Measurements from ENCODE around the gene PGGT1B. TPM values are rescaled to one million over a fixed set of nuclear protein-coding genes. Genes with fewer than 3 reads are reported as not detected.

The PGGT1B gene
- polyA plus RNA-seq, 1 of the 3 experiments (the other 2 are of a cell fraction): 0.69 TPM

DNA sequence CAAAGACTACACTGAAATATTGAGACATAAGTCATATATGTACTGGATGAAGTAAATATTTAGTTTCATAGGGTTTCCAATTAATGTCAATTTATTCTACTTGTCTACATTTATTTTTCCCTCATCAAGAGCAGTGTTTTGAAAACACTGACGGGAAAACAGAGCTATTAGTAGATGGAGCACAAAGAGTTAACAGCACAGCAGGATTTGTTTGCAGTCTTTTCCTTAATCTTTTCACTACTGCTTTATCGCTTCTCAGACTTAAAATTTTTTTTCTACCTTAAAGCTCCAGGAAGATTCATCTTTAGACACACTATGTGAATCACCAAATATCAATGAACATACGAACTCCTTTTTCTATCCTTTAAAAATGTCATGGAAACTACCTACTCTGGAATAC is 25.6 kb downstream of the PGGT1B start (continued):
- TF ChIP-seq EZH2phosphoT487 (IDR thresholded peaks at IDR 0.05; ENCODE audit: borderline replicate concordance, low read depth) (no peak), RFX5 (IDR thresholded peaks at IDR 0.05; ENCODE audit: low read length) (no peak), ELF1 (IDR thresholded peaks at IDR 0.05) (no peak), NFIC (IDR thresholded peaks at IDR 0.05; ENCODE audit: borderline replicate concordance) (no peak)

DNA sequence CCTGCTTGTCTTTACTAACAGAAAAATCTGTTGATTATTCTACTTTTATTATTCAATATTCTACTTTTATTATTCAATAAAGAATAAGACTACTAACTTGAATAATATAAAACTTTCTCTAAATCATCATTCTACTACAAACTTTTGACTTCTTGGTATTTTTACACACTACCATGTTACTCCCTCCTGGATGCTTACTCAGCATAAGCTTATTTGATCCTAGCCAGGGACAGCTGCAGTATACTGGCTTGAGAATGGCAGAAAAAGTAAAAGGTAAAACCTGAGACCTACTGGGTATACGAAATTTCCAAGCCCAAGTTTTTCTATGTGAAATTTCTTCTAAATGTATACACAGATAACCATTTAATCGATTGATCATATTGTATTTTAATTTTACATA is 26.1 kb downstream of the PGGT1B start:
- ChIA-PET CTCF (interaction anchor here (1.0 kb wide), 1 partner anchor 138 kb away, joined by 7 read pairs; no protein-coding TSS in a partner anchor), POLR2A (no interaction called here)
- H3K4me1 ChIP-seq (ENCODE audit: control insufficient read depth in 1 of 2, insufficient read depth in 2 of 2, low read depth in 1 of 2, low read length in 1 of 2): no peaks in the 10 kb centered on the region
- no peak overlapping the region for H3K9ac ChIP-seq
- H3K27me3 ChIP-seq (ENCODE audit: insufficient read depth): no peaks in the 10 kb centered on the region
- H4K20me1 ChIP-seq (ENCODE audit: insufficient read depth): no peaks in the 10 kb centered on the region
- no peak overlapping the region for H3K4me3 ChIP-seq (ENCODE audit: low read depth in 2 of 2, low read length in 1 of 2)
- H3K9me3 ChIP-seq: no peaks in the 10 kb centered on the region
- no peak for TF ChIP-seq YY1 (IDR thresholded peaks at IDR 0.05; ENCODE audit: low read depth)
- TF ChIP-seq SMC3 (IDR thresholded peaks at IDR 0.05; ENCODE audit: low read depth, low read length): no peak
- TF ChIP-seq POLR2AphosphoS5 (IDR thresholded peaks at IDR 0.05; ENCODE audit: low read depth, low read length): no peak
- no peak for TF ChIP-seq TAF1 (IDR thresholded peaks at IDR 0.05; ENCODE audit: borderline replicate concordance, low read depth, low read length)
- TF ChIP-seq FOXM1 (IDR thresholded peaks at IDR 0.05; ENCODE audit: low read depth): no peak
- WGBS (ENCODE audit: low lambda C conversion rate): 94% methylated on average over 2 of the region's 2 CpGs
- H3K36me3 ChIP-seq (replicated peaks in 1 of 2; ENCODE audit: control insufficient read depth in 1 of 2, insufficient read depth in 2 of 2, low read length in 1 of 2): peaks cover 63 to 64% of the 10 kb centered on the region in 2 experiments
- peaks cover 3% of the 10 kb centered on the region for H3K79me2 ChIP-seq (ENCODE audit: insufficient read depth)
- no peak overlapping the region for H3K27ac ChIP-seq (ENCODE audit: low read depth in 2 of 2, low read length in 1 of 2)
- no peaks in the 10 kb centered on the region for H3F3A ChIP-seq (replicated peaks; ENCODE audit: insufficient read depth)
- no peak for DNase-seq
- no peak overlapping the region for H3K4me2 ChIP-seq
- no peak overlapping the region for H2AFZ ChIP-seq (ENCODE audit: low read depth)
- H3K9me2 ChIP-seq: no peaks in the 10 kb centered on the region

DNA sequence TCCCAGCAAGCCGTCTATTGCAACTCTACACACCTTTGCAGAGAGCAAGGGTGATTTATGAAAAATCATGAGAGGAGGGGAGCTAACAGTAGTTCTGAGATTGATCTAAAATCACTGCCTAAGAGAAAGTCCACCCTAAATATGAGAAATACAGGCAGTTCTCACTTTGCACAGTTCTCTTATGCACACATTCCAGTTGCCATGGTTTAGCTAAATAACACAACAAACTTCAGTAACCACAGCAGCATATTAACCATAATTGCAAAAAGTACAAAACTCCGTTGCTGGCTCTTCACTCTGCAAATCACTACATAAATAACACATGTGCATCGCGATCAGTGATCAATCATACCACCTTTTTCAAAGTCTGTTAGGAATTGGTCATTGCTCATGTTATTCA is 31.1 kb downstream of the PGGT1B start:
- Histone ChIP-seq H3K4me2 (no peak overlapping the region), H3F3A (replicated peaks; ENCODE audit: insufficient read depth) (no peaks in the 10 kb centered on the region), H3K4me1 (ENCODE audit: control insufficient read depth in 1 of 2, insufficient read depth in 2 of 2, low read depth in 1 of 2, low read length in 1 of 2) (no peaks in the 10 kb centered on the region), H3K27me3 (ENCODE audit: insufficient read depth) (no peaks in the 10 kb centered on the region), H3K9me3 (no peaks in the 10 kb centered on the region), H4K20me1 (ENCODE audit: insufficient read depth) (peaks cover 2% of the 10 kb centered on the region; the same call in 1 of the 2 replicates), H2AFZ (ENCODE audit: low read depth) (no peak overlapping the region), H3K4me3 (ENCODE audit: low read depth in 2 of 2, low read length in 1 of 2) (no peak overlapping the region), H3K9me2 (no peaks in the 10 kb centered on the region), H3K79me2 (ENCODE audit: insufficient read depth) (no peaks in the 10 kb centered on the region; the same call in 1 of the 2 replicates), H3K27ac (ENCODE audit: low read depth in 2 of 2, low read length in 1 of 2) (no peak overlapping the region), H3K36me3 (replicated peaks in 1 of 2; ENCODE audit: control insufficient read depth in 1 of 2, insufficient read depth in 2 of 2, low read length in 1 of 2) (peaks cover 57 to 73% of the 10 kb centered on the region in 2 experiments), H3K9ac (no peak overlapping the region)
- ChIA-PET CTCF (interaction anchor here (0.9 to 4.2 kb wide), 6 partner anchors 9 to 134 kb away, joined by 3 to 19 read pairs (median 3); no protein-coding TSS in a partner anchor), POLR2A (no interaction called here)
- 95% methylated on average over 4 of the region's 4 CpGs for WGBS (ENCODE audit: low lambda C conversion rate)
- TF ChIP-seq TEAD4 (IDR thresholded peaks at IDR 0.05; ENCODE audit: borderline replicate concordance, insufficient read depth) (no peak), NRF1 (IDR thresholded peaks at IDR 0.05; ENCODE audit: low read depth, low read length) (no peak), JUND (IDR thresholded peaks at IDR 0.05) (no peak), ELF1 (IDR thresholded peaks at IDR 0.05) (no peak), TAF1 (IDR thresholded peaks at IDR 0.05; ENCODE audit: borderline replicate concordance, low read depth, low read length) (no peak), EP300 (IDR thresholded peaks at IDR 0.05; ENCODE audit: borderline replicate concordance in 1 of 2, low read depth in 1 of 2, low read length in 1 of 2) (no peak), CHD2 (IDR thresholded peaks at IDR 0.05; ENCODE audit: low read length, partially characterized antibody) (no peak), NFIC (IDR thresholded peaks at IDR 0.05; ENCODE audit: borderline replicate concordance) (no peak), FOXJ3 (CRISPR knock-in tag; IDR thresholded peaks at IDR 0.05) (no peak), RXRA (IDR thresholded peaks at IDR 0.05; ENCODE audit: borderline replicate concordance, low read depth) (no peak), YY1 (IDR thresholded peaks at IDR 0.05; ENCODE audit: low read depth) (no peak), FOSL2 (IDR thresholded peaks at IDR 0.05; ENCODE audit: borderline replicate concordance, low read depth) (no peak), FOXM1 (IDR thresholded peaks at IDR 0.05; ENCODE audit: low read depth) (no peak)
- TF ChIP-seq, protein P1, sequence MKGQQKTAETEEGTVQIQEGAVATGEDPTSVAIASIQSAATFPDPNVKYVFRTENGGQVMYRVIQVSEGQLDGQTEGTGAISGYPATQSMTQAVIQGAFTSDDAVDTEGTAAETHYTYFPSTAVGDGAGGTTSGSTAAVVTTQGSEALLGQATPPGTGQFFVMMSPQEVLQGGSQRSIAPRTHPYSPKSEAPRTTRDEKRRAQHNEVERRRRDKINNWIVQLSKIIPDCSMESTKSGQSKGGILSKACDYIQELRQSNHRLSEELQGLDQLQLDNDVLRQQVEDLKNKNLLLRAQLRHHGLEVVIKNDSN (IDR thresholded peaks at IDR 0.05; ENCODE audit: borderline replicate concordance, low read depth): no peak
- TF ChIP-seq, protein P2, sequence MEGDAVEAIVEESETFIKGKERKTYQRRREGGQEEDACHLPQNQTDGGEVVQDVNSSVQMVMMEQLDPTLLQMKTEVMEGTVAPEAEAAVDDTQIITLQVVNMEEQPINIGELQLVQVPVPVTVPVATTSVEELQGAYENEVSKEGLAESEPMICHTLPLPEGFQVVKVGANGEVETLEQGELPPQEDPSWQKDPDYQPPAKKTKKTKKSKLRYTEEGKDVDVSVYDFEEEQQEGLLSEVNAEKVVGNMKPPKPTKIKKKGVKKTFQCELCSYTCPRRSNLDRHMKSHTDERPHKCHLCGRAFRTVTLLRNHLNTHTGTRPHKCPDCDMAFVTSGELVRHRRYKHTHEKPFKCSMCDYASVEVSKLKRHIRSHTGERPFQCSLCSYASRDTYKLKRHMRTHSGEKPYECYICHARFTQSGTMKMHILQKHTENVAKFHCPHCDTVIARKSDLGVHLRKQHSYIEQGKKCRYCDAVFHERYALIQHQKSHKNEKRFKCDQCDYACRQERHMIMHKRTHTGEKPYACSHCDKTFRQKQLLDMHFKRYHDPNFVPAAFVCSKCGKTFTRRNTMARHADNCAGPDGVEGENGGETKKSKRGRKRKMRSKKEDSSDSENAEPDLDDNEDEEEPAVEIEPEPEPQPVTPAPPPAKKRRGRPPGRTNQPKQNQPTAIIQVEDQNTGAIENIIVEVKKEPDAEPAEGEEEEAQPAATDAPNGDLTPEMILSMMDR (IDR thresholded peaks at IDR 0.05): no peak
- DNase-seq: no peak
